ENCODE data around the gene KCTD16. TPM values are rescaled to one million over a fixed set of nuclear protein-coding genes. Genes with fewer than 3 reads are reported as not detected.

Gene KCTD16
- total RNA-seq, 1 experiment from 2014 or later = 0.14 TPM

DNA sequence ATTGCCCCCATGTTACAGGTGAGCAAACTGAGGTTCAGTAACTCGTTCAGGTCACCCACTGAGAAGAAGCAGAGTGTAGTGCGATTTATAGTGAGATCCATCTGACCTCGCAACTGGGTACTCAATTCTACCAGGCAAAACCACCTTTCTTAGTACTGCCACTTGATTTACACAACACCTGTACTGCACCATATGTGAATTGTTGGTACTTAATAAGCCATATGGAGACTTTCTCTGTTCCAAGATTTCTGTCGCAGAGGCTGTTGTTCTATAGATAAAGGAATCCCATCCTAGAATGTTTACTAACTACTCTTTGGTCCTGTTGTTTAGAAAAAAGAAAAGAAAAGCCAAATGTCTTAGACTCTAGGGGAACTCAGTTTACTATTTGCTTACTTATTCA lies 287.5 kb downstream of the KCTD16 start:
- TF ChIP-seq, protein P1, sequence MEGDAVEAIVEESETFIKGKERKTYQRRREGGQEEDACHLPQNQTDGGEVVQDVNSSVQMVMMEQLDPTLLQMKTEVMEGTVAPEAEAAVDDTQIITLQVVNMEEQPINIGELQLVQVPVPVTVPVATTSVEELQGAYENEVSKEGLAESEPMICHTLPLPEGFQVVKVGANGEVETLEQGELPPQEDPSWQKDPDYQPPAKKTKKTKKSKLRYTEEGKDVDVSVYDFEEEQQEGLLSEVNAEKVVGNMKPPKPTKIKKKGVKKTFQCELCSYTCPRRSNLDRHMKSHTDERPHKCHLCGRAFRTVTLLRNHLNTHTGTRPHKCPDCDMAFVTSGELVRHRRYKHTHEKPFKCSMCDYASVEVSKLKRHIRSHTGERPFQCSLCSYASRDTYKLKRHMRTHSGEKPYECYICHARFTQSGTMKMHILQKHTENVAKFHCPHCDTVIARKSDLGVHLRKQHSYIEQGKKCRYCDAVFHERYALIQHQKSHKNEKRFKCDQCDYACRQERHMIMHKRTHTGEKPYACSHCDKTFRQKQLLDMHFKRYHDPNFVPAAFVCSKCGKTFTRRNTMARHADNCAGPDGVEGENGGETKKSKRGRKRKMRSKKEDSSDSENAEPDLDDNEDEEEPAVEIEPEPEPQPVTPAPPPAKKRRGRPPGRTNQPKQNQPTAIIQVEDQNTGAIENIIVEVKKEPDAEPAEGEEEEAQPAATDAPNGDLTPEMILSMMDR (IDR thresholded peaks at IDR 0.05; ENCODE audit: unreplicated experiment) = no peak
- no peaks in the 10 kb centered on the region for H3K27me3 Mint-ChIP-seq (ENCODE audit: unreplicated experiment)
- no peak for DNase-seq
- no TSS peak for BruUV-seq (replicated peaks)
- CTCF ChIA-PET = interaction anchor here (0.7 kb wide), 1 partner anchor 710 kb away, joined by 3 read pairs; no protein-coding TSS in a partner anchor
- intact Hi-C loops (cut with micrococcal nuclease; ENCODE audit: unreplicated experiment) = no loop called here
- peaks cover 2% of the 10 kb centered on the region for H3K9me3 Mint-ChIP-seq (ENCODE audit: low read depth, unreplicated experiment)
- H3K36me3 Mint-ChIP-seq (ENCODE audit: insufficient read depth, unreplicated experiment) = no peaks in the 10 kb centered on the region
- no peaks in the 10 kb centered on the region for H3K4me1 Mint-ChIP-seq (ENCODE audit: low read depth, unreplicated experiment)
- H3K27ac Mint-ChIP-seq (ENCODE audit: unreplicated experiment) = no peak overlapping the region
- no peak overlapping the region for H3K4me3 Mint-ChIP-seq (ENCODE audit: low read depth, unreplicated experiment)

DNA sequence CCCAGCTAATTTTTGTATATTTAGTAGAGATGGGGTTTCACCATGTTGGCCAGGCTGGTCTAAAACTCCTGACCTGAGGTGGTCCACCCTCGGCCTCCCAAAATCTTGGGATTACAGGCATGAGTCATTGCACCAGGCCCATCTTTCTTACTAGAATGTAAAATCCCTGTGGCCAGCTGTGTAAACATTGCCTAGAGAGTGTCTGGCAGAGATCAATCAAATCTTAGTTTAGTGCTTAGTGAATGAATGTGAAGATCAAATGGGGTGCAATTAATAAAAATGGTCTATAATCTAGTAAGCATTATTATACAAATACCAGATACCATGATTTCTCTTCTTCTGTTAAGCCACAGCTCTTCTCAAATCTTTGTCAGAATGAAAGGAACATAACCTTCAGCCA lies 289.9 kb downstream of the KCTD16 start:
- no peak for DNase-seq
- Mint-ChIP-seq H3K9me3 (ENCODE audit: low read depth, unreplicated experiment) (peaks cover 5% of the 10 kb centered on the region), H3K4me3 (ENCODE audit: low read depth, unreplicated experiment) (no peak overlapping the region), H3K4me1 (ENCODE audit: low read depth, unreplicated experiment) (no peaks in the 10 kb centered on the region), H3K27ac (ENCODE audit: unreplicated experiment) (no peak overlapping the region), H3K36me3 (ENCODE audit: insufficient read depth, unreplicated experiment) (no peaks in the 10 kb centered on the region), H3K27me3 (ENCODE audit: unreplicated experiment) (peaks cover 16% of the 10 kb centered on the region)
- BruUV-seq (replicated peaks) = no TSS peak
- TF ChIP-seq, protein P1 (IDR thresholded peaks at IDR 0.05; ENCODE audit: unreplicated experiment) = no peak
- CTCF ChIA-PET = no interaction called here
- intact Hi-C loops (cut with micrococcal nuclease; ENCODE audit: unreplicated experiment) = no loop called here

DNA sequence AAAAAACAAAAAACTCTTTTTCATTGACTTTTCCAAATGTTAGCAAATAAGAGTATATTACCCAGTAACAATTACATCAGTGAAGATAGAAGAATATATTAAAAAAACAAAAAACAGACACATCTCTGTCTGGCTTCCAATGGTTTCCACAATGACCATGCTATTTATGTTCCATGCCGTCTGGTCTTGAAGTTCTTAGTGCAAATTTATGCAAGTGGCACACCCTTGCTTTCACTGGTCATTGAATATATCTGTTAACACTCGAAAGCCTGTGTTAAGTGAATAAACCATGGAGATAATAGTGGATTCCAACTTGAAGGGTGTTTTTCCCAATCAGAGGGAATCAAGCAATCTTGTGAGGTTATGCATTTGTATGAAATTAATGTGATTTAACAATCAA lies 291.9 kb downstream of the KCTD16 start:
- Mint-ChIP-seq H3K27ac (ENCODE audit: unreplicated experiment) (no peak overlapping the region), H3K4me1 (ENCODE audit: low read depth, unreplicated experiment) (no peaks in the 10 kb centered on the region), H3K9me3 (ENCODE audit: low read depth, unreplicated experiment) (peaks cover 5% of the 10 kb centered on the region), H3K36me3 (ENCODE audit: insufficient read depth, unreplicated experiment) (no peaks in the 10 kb centered on the region), H3K27me3 (ENCODE audit: unreplicated experiment) (peaks cover 17% of the 10 kb centered on the region), H3K4me3 (ENCODE audit: low read depth, unreplicated experiment) (no peak overlapping the region)
- CTCF ChIA-PET = interaction anchor here (0.6 kb wide), 1 partner anchor 32 kb away, joined by 3 read pairs; no protein-coding TSS in a partner anchor
- no peak for DNase-seq
- TF ChIP-seq, protein P1 (IDR thresholded peaks at IDR 0.05; ENCODE audit: unreplicated experiment) = no peak
- intact Hi-C loops (cut with micrococcal nuclease; ENCODE audit: unreplicated experiment) = no loop called here
- BruUV-seq (replicated peaks) = no TSS peak

GRCh38 chr5:144463481-144464223 lies 293.0 kb downstream of the KCTD16 start:
- TF ChIP-seq, protein P1 (IDR thresholded peaks at IDR 0.05; ENCODE audit: unreplicated experiment) = no peak
- no peaks in the 10 kb centered on the region for H3K36me3 Mint-ChIP-seq (ENCODE audit: insufficient read depth, unreplicated experiment)
- no TSS peak for BruUV-seq (replicated peaks)
- no peak overlapping the region for H3K27ac Mint-ChIP-seq (ENCODE audit: unreplicated experiment)
- H3K9me3 Mint-ChIP-seq (ENCODE audit: low read depth, unreplicated experiment) = peaks cover 5% of the 10 kb centered on the region
- CTCF ChIA-PET = no interaction called here
- intact Hi-C loops (cut with micrococcal nuclease; ENCODE audit: unreplicated experiment) = no loop called here
- peaks cover 9% of the 10 kb centered on the region for H3K4me1 Mint-ChIP-seq (ENCODE audit: low read depth, unreplicated experiment)
- no peak overlapping the region for H3K4me3 Mint-ChIP-seq (ENCODE audit: low read depth, unreplicated experiment)
- H3K27me3 Mint-ChIP-seq (ENCODE audit: unreplicated experiment) = peaks cover 17% of the 10 kb centered on the region
- no peak for DNase-seq

Data from Calu3 (cell line).